ENCODE measurements around the gene CPT1C. TPM values are rescaled to one million over a fixed set of nuclear protein-coding genes. Genes with fewer than 3 reads are reported as not detected.

The CPT1C gene
- polyA plus RNA-seq, 1 donor from 2014 or later: 204 TPM

GRCh38 chr19:49761625-49762311 is 70.9 kb downstream of the CPT1C start:
- H3K9ac ChIP-seq (ENCODE audit: low read length): no peak overlapping the region
- H3K4me2 ChIP-seq (ENCODE audit: low read length): no peak overlapping the region
- H3K36me3 ChIP-seq (ENCODE audit: insufficient read depth, low read length): no peaks in the 10 kb centered on the region
- no peaks in the 10 kb centered on the region for H3K9me3 ChIP-seq (ENCODE audit: low read length)
- TF ChIP-seq POLR2AphosphoS5 (IDR thresholded peaks at IDR 0.05): no peak
- no peak for TF ChIP-seq TAF1 (IDR thresholded peaks at IDR 0.05; ENCODE audit: low read depth)
- TF ChIP-seq MXI1 (conservative IDR thresholded peaks at IDR 0.05; ENCODE audit: poor library complexity, severe bottlenecking): no peak
- no peak for TF ChIP-seq RAD21 (conservative IDR thresholded peaks at IDR 0.05)
- no peak for TF ChIP-seq EP300 (conservative IDR thresholded peaks at IDR 0.05; ENCODE audit: poor library complexity, severe bottlenecking)
- no peak for TF ChIP-seq SMC3 (conservative IDR thresholded peaks at IDR 0.05; ENCODE audit: poor library complexity)
- TF ChIP-seq, protein P1, sequence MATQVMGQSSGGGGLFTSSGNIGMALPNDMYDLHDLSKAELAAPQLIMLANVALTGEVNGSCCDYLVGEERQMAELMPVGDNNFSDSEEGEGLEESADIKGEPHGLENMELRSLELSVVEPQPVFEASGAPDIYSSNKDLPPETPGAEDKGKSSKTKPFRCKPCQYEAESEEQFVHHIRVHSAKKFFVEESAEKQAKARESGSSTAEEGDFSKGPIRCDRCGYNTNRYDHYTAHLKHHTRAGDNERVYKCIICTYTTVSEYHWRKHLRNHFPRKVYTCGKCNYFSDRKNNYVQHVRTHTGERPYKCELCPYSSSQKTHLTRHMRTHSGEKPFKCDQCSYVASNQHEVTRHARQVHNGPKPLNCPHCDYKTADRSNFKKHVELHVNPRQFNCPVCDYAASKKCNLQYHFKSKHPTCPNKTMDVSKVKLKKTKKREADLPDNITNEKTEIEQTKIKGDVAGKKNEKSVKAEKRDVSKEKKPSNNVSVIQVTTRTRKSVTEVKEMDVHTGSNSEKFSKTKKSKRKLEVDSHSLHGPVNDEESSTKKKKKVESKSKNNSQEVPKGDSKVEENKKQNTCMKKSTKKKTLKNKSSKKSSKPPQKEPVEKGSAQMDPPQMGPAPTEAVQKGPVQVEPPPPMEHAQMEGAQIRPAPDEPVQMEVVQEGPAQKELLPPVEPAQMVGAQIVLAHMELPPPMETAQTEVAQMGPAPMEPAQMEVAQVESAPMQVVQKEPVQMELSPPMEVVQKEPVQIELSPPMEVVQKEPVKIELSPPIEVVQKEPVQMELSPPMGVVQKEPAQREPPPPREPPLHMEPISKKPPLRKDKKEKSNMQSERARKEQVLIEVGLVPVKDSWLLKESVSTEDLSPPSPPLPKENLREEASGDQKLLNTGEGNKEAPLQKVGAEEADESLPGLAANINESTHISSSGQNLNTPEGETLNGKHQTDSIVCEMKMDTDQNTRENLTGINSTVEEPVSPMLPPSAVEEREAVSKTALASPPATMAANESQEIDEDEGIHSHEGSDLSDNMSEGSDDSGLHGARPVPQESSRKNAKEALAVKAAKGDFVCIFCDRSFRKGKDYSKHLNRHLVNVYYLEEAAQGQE (IDR thresholded peaks at IDR 0.05; ENCODE audit: borderline replicate concordance): no peak
- TF ChIP-seq, protein P2, sequence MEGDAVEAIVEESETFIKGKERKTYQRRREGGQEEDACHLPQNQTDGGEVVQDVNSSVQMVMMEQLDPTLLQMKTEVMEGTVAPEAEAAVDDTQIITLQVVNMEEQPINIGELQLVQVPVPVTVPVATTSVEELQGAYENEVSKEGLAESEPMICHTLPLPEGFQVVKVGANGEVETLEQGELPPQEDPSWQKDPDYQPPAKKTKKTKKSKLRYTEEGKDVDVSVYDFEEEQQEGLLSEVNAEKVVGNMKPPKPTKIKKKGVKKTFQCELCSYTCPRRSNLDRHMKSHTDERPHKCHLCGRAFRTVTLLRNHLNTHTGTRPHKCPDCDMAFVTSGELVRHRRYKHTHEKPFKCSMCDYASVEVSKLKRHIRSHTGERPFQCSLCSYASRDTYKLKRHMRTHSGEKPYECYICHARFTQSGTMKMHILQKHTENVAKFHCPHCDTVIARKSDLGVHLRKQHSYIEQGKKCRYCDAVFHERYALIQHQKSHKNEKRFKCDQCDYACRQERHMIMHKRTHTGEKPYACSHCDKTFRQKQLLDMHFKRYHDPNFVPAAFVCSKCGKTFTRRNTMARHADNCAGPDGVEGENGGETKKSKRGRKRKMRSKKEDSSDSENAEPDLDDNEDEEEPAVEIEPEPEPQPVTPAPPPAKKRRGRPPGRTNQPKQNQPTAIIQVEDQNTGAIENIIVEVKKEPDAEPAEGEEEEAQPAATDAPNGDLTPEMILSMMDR (IDR thresholded peaks at IDR 0.05; ENCODE audit: poor library complexity, severe bottlenecking): no peak
- no peak for TF ChIP-seq EZH2 (IDR thresholded peaks at IDR 0.05; ENCODE audit: borderline replicate concordance, insufficient read depth, low read length, poor library complexity, severe bottlenecking)
- H3K9me2 ChIP-seq (ENCODE audit: insufficient read depth, low read length): no peaks in the 10 kb centered on the region
- no peaks in the 10 kb centered on the region for H3K27me3 ChIP-seq (ENCODE audit: insufficient read depth, low read depth, low read length)
- H3F3A ChIP-seq (ENCODE audit: insufficient read depth, low read length, poor library complexity, severe bottlenecking): no peaks in the 10 kb centered on the region
- no peaks in the 10 kb centered on the region for H4K20me1 ChIP-seq (ENCODE audit: insufficient read depth)
- no peak overlapping the region for H3K4me3 ChIP-seq (ENCODE audit: low read length)
- no peaks in the 10 kb centered on the region for H3K79me2 ChIP-seq (replicated peaks; ENCODE audit: insufficient read depth, low read length)
- H2AFZ ChIP-seq (ENCODE audit: low read depth, low read length): no peak overlapping the region
- H3K27ac ChIP-seq (ENCODE audit: low read length): no peak overlapping the region

- Histone ChIP-seq H3F3A (ENCODE audit: insufficient read depth, low read length, poor library complexity, severe bottlenecking) (no peaks in the 10 kb centered on the region), H3K4me3 (ENCODE audit: low read length) (no peak within 1 kb of the TSS), H3K36me3 (ENCODE audit: insufficient read depth, low read length) (no peaks in the 10 kb centered on the region), H3K79me2 (replicated peaks; ENCODE audit: insufficient read depth, low read length) (peaks cover 12% of the 10 kb centered on the region), H3K9me3 (ENCODE audit: low read length) (no peaks in the 10 kb centered on the region), H2AFZ (ENCODE audit: low read depth, low read length) (no peak within 1 kb of the TSS), H3K9me2 (ENCODE audit: insufficient read depth, low read length) (no peaks in the 10 kb centered on the region), H3K27me3 (ENCODE audit: insufficient read depth, low read depth, low read length) (no peaks in the 10 kb centered on the region), H3K4me2 (ENCODE audit: low read length) (no peak within 1 kb of the TSS), H3K27ac (ENCODE audit: low read length) (no peak within 1 kb of the TSS), H4K20me1 (ENCODE audit: insufficient read depth) (no peaks in the 10 kb centered on the region), H3K9ac (ENCODE audit: low read length) (no peak within 1 kb of the TSS)
- no peak for TF ChIP-seq RAD21 (conservative IDR thresholded peaks at IDR 0.05)
These were observed 72.3 kb downstream of the CPT1C start, which contains the start of gene TSKS for GRCh38 chr19:49763230-49763629. TSKS (minus strand) TSS chr19:49763306; CDS start chr19:49763247, 59 bp downstream.

Small RNA genes lying within 50 kb of the gene (small RNA-seq; reads per million reads assigned to genes)
- 0 to 1.5 (median 1.0) reads per million in 3 experiments for gene MIR5088

Other genes with a start within 250 kb of the CPT1C start
- gene SLC17A7, start 249.6 kb upstream of the CPT1C start, polyA plus RNA-seq: 0.07 TPM in 1 of 2 replicates, not detected in the other
- gene PIH1D1, start 239.3 kb upstream of the CPT1C start, polyA plus RNA-seq: 132 and 145 TPM in 2 replicates
- gene ALDH16A1, start 237.9 kb upstream of the CPT1C start, polyA plus RNA-seq: 13.5 and 16.7 TPM in 2 replicates
- gene FLT3LG, start 216.9 kb upstream of the CPT1C start, polyA plus RNA-seq: not detected in 2 replicates
- gene RPL13A, start 203.5 kb upstream of the CPT1C start, polyA plus RNA-seq: 2,313 and 2,518 TPM in 2 replicates
- 4,020 and 4,439 TPM in 2 replicates for gene RPS11, start 194.7 kb upstream of the CPT1C start, polyA plus RNA-seq
- gene FCGRT, start 178.5 kb upstream of the CPT1C start, polyA plus RNA-seq: 1.7 TPM in 1 of 2 replicates, not detected in the other
- not detected in 2 replicates for gene RCN3, start 163.1 kb upstream of the CPT1C start, polyA plus RNA-seq
- gene NOSIP, start 110.6 kb upstream of the CPT1C start, polyA plus RNA-seq: 129 and 153 TPM in 2 replicates
- not detected in 2 replicates for gene PRRG2, start 109.8 kb upstream of the CPT1C start, polyA plus RNA-seq
- 1.2 and 1.7 TPM in 2 replicates for gene PRR12, start 99.9 kb upstream of the CPT1C start, polyA plus RNA-seq
- 1.2 TPM in 1 of 2 replicates, not detected in the other for gene RRAS, start 51.0 kb upstream of the CPT1C start, polyA plus RNA-seq
- gene SCAF1, start 48.9 kb upstream of the CPT1C start, polyA plus RNA-seq: 11.9 and 12.8 TPM in 2 replicates
- gene IRF3, start 25.3 kb upstream of the CPT1C start, polyA plus RNA-seq: 31.3 and 39.4 TPM in 2 replicates
- 1.1 TPM in 1 of 2 replicates, not detected in the other for gene BCL2L12, start 25.2 kb upstream of the CPT1C start, polyA plus RNA-seq
- 610 and 682 TPM in 2 replicates for gene PRMT1, start 13.8 kb upstream of the CPT1C start, polyA plus RNA-seq
- 6.7 and 7.2 TPM in 2 replicates for gene ADM5, start 1.5 kb upstream of the CPT1C start, polyA plus RNA-seq
- gene TSKS, start 72.2 kb downstream of the CPT1C start, polyA plus RNA-seq: not detected in 2 replicates
- 40.8 and 53.4 TPM in 2 replicates for gene AP2A1, start 75.9 kb downstream of the CPT1C start, polyA plus RNA-seq
- gene FUZ, start 122.2 kb downstream of the CPT1C start, polyA plus RNA-seq: 32.9 and 35.4 TPM in 2 replicates
- 18.9 and 22.0 TPM in 2 replicates for gene MED25, start 127.2 kb downstream of the CPT1C start, polyA plus RNA-seq
- 199 and 288 TPM in 2 replicates for gene PTOV1, start 160.0 kb downstream of the CPT1C start, polyA plus RNA-seq
- 43.1 and 43.6 TPM in 2 replicates for gene PNKP, start 176.5 kb downstream of the CPT1C start, polyA plus RNA-seq
- gene AKT1S1, start 186.2 kb downstream of the CPT1C start, polyA plus RNA-seq: 4.8 and 7.4 TPM in 2 replicates
- gene TBC1D17, start 186.6 kb downstream of the CPT1C start, polyA plus RNA-seq: 13.1 and 13.2 TPM in 2 replicates
- not detected in 2 replicates for gene IL4I1, start 205.8 kb downstream of the CPT1C start, polyA plus RNA-seq
- gene ATF5, start 238.1 kb downstream of the CPT1C start, polyA plus RNA-seq: 16.1 and 18.9 TPM in 2 replicates
- gene NUP62, start 238.4 kb downstream of the CPT1C start, polyA plus RNA-seq: 24.9 and 32.2 TPM in 2 replicates